SU-DHL-6 (cell line): ENCODE results near the gene COBL.

ENCODE experiments used
- CTCF ChIP-seq: fragments of 200-600 bp; sonication (generic); IDR thresholded peaks from one replicate; pipeline ENCODE4 v1.5.1; 2017; ENCODE audit warnings: antibody characterized with exemption, mild to moderate bottlenecking, low read length, moderate library complexity; ENCODE audit not compliant: insufficient read depth, poor library complexity, severe bottlenecking
- EZH2phosphoT487 ChIP-seq: fragments of 200-600 bp; sonication (generic), shearing (Covaris generic); conservative IDR thresholded peaks from 2 replicates; pipeline ENCODE4 v1.6.1; 2018; ENCODE audit warnings: mild to moderate bottlenecking, antibody characterized with exemption, low read length, moderate library complexity, mixed read lengths

DNA sequence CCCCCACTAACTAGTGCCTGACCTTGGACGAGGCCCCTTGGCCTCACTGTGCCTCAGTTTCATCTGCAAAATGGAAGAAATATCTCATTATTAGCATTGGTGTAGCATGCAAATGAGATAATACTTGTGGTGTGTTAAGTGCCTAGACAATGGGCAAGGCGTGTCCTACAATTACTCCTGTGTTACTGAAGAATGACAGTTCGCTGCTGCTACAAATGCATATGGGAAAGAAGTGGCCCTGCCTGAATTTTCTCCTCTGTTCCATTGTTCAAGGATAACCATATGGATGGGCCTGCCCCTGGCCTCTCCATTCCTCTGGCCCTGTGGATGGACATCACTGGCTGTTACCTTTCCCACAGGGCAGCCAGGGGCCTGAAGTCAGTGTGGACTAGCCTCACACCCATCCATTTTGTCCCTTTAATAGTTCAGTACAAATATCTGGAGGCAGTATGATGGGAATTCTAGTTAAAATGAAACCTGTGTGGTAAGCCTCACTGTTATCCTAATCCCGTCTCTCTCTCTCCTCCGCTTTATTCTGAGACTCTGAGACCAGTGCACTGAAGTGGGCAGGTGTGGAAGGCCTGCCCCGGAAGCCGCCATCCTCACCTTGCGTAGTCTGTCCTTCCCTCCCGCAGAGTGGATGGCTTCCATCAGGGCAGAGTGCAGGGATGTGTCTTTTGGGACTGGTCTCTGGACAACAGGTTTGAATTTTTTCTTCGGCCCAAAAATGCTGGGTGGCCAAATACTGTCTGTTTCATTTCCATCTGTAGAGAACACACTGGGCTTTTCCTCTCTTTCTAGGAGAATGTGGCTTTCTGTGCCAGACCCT is 289.3 kb downstream of the COBL start:
- TF ChIP-seq CTCF (no peak), EZH2phosphoT487 (no peak)
